Kidney epithelial cell (primary cell): ENCODE data around the gene RIMBP2. TPM values are rescaled to one million over a fixed set of nuclear protein-coding genes. Genes with fewer than 3 reads are reported as not detected.

Source experiments
- DNase-seq: peaks from one replicate; pipeline ENCODE4 v3.0.0-alpha.2; 2010; ENCODE audit warnings: low read depth
- H3K27me3 ChIP-seq: 2 replicates; pipeline ENCODE4 v1.6.0; 2011; ENCODE audit warnings: low read length; ENCODE audit not compliant: control insufficient read depth, insufficient read depth
- H3K36me3 ChIP-seq: 2 replicates; pipeline ENCODE4 v1.5.1; 2011; ENCODE audit warnings: low read length; ENCODE audit not compliant: control insufficient read depth, insufficient read depth
- H3K4me3 ChIP-seq: 2 replicates; pipeline ENCODE4 v1.5.1; 2011; ENCODE audit warnings: low read depth, mild to moderate bottlenecking, control low read depth, low read length
- CTCF ChIP-seq: IDR thresholded peaks from 2 replicates; pipeline ENCODE4 v1.5.1; 2011; ENCODE audit warnings: mild to moderate bottlenecking, moderate library complexity, low read length, control low read depth, inconsistent platforms; ENCODE audit not compliant: insufficient read depth, poor library complexity, severe bottlenecking
- total RNA-seq: library from RNA; depleted of rRNA; stranded (reverse); fragments of >200 nt; gene quantifications from 2 replicates; pipeline ENCODE4 v1.2.3, GENCODE V29; 2015

Gene RIMBP2
- total RNA-seq, 1 donor from 2014 or later: 0.50 TPM

- TF ChIP-seq CTCF: no peak
- Histone ChIP-seq H3K27me3 (peaks cover 4% of the 10 kb centered on the region), H3K4me3 (no peak overlapping the region), H3K36me3 (no peaks in the 10 kb centered on the region)
- DNase-seq: no peak
Observed at GRCh38 chr12:130706885-130707570, 9.1 kb downstream of the RIMBP2 start.

DNA sequence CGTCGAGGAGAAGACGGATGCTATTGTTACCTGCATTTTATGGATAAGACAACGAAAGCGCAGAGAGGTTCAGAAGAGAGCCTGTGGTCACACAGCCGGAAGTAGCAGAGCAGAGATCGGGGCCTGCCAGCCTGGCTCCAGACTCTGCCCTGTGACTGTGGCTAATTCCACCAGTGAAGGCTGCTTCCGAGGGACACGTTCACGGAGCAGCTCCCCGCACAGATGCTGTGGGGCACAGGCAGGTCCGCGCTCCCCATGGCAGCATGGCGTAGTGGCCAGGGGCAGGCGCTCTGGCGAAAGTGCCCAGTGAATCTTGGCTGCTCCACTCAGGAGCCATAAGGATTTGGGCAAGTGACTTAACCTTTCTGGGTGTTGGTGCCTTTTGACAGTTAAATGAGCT is 9.8 kb downstream of the RIMBP2 start:
- Histone ChIP-seq H3K4me3 (no peak overlapping the region), H3K36me3 (no peaks in the 10 kb centered on the region), H3K27me3 (peaks cover 4% of the 10 kb centered on the region)
- DNase-seq: no peak
- TF ChIP-seq CTCF: no peak

DNA sequence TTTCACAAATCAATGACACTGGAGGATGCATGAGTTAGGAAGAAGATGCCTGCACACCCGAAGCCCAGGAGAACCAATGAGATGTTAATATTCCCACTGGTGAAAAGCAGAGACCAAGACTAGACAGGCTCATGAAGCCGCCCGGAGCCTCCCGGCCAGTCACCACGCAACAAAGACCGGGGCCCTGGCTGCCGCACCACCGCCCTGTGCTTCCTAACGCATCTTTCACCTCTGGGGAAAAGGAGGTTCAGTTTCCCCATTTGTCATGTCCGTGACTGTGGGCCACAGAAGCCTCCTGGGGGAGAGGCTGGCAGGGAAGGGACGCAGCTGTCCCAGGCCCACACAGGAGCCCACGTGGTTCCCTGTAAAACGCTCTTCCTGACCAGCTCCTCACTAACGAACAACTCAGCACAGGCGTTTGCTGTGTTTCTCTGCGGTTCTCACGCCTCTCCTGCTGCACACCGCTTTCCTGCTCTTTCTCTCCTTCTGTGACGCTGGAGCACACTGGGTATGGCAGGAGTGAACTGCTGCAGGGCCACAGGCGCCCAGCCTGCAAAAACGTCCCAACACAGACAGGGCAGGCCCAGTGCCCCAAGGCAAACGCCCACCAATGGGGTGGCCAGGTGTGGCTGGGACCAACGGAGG is 10.8 kb downstream of the RIMBP2 start:
- no peak for TF ChIP-seq CTCF

GRCh38 chr12:130704606-130705005 is 11.5 kb downstream of the RIMBP2 start:
- peaks cover 4% of the 10 kb centered on the region for H3K27me3 ChIP-seq
- no peak for DNase-seq
- no peak overlapping the region for H3K4me3 ChIP-seq
- no peak for TF ChIP-seq CTCF
- no peaks in the 10 kb centered on the region for H3K36me3 ChIP-seq

More for the DNA sequence above, 10.8 kb downstream of the RIMBP2 start:
- Histone ChIP-seq H3K4me3 (no peak overlapping the region), H3K27me3 (peaks cover 4% of the 10 kb centered on the region), H3K36me3 (no peaks in the 10 kb centered on the region)
- no peak for DNase-seq

GRCh38 chr12:130703733-130704375 is 12.2 kb downstream of the RIMBP2 start:
- Histone ChIP-seq H3K27me3 (peaks cover 4% of the 10 kb centered on the region), H3K4me3 (no peak overlapping the region), H3K36me3 (no peaks in the 10 kb centered on the region)
- no peak for TF ChIP-seq CTCF
- DNase-seq: no peak
